DND-41 (cell line): ENCODE data around the gene RAD51B.

Source experiments
- CTCF ChIP-seq: IDR thresholded peaks from 2 replicates; pipeline ENCODE4 v1.5.1; 2012; ENCODE audit warnings: borderline replicate concordance, low read length, moderate library complexity, mild to moderate bottlenecking; ENCODE audit not compliant: poor library complexity, severe bottlenecking; ENCODE audit errors: extremely low read depth
- EZH2 ChIP-seq: IDR thresholded peaks from 3 replicates; pipeline ENCODE4 v1.6.1; 2012; ENCODE audit warnings: borderline replicate concordance, low read depth, mild to moderate bottlenecking, moderate library complexity, low read length, inconsistent platforms; ENCODE audit not compliant: severe bottlenecking

DNA sequence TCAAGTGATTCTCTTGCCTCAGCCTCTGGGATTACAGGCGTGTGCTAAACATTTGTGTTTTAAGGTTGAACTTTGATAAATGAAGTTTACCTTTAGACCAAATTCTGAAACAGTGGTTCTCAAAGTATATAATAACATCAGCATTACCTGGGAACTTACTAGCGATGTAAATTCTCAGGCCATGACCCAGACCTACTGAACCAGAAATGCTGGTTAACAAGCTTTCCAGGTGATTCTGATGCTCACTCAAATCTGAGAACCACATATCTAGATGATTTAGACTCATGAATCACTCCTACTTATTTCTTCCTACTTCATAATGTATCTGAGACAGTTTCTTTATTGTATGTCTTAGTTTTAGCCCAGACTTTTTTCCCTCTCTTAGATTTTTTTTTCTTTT is 43.6 kb downstream of the RAD51B start:
- TF ChIP-seq EZH2 (no peak), CTCF (no peak)
